Stimulated activated CD4-positive, alpha-beta T cell treated with anti-CD3 and anti-CD28 coated beads, Interleukin-1b, Interleukin-23, amount 100 ng/mL, for 1 hour (primary cell): ENCODE measurements around the gene CREM.
A peak's percentile ranks its signal among the peaks of the same experiment; 100 is the strongest.
"Not testable (repeated sequence)": the region's sequence is repeated elsewhere in the genome, so short reads cannot be mapped to it uniquely, and the experiment has no call there.

Source experiments
- DNase-seq, 2 donors: peaks; one replicate each; pipeline ENCODE4 v3.0.0-alpha.2; 2020; ENCODE audit warnings: low read depth in 2 of 2

The CREM gene

GRCh38 chr10:35126530-35127288 is at the start of gene CREM:
Gene CREM, plus strand, starts transcription at chr10:35126846. Its CDS starts 10,990 bp downstream, at chr10:35137836.
- peak; percentile 100 for DNase-seq

DNA sequence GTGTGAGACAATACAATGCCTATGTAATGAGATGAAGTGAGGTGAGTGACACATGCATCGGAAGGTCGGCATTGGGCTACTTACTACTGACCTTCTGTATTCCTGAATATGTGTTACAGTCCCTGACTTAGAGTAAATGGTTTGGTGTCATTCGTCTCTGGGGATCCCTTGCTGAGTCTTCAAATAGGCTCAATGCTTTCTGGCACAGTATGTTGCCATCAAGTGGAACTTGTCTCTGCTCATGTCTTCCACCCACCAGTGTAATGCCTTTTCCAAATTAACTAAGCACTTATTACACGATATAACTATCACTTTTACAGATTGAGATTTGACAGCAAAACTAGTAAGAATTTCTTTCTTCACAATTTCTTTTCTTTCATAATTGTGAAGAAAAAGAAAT is 47.4 kb upstream of the CREM start:
- DNase-seq, result no peak

- DNase-seq, result no peak
Observed at GRCh38 chr10:35079763-35080162, 46.9 kb upstream of the CREM start.

GRCh38 chr10:35080261-35080660 is 46.4 kb upstream of the CREM start:
- not testable (repeated sequence) for DNase-seq

DNA sequence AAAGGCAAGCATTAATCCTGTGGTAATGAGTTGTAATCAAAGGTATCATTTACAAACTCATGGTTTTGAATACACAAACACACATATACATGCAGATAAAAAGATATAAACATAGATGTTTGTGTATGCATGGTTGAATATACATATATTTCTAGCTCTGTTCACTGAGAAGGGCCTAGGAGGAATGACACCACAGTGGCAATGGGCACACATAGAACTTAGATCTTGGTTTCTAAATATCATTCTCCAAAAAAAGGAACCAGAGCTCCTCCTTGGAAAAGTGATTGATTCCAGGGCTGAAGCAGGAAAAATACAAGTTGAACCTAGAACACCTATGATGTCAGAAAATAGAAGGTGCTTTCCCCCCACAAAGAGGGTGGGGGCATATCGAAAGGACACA is 43.4 kb upstream of the CREM start:
- DNase-seq, result no peak

DNA sequence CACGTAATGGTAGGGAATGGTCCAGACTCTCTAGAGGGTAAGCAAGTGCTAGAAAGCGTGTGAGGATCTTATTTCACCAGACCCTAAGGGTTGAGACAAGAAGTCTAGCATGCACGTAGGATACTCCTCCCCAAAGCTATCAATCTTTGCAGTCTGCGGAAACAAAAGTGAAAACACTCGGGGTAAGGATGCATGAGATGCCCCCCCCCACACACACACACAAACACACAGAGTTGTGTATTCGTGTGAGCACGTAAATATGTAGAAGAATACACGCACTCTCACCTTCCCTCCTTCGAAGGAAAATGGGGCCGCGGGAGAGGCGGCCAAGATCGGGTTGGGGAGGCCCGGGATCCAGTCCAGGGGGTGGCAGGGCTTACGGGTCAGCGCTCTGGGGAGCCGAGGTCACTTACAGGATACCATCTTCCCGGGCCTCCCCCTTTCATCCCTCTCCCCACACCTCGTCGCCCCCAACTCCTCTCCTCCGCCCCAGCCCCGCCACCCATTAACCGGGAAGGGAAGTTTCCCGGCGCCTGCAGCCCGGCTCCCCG is 37.0 kb upstream of the CREM start:
- peak in 1 of 2 donors; percentile 2 for DNase-seq

- DNase-seq, result peak; percentile 78 to 83
Observed at GRCh38 chr10:35090162-35090954, 36.3 kb upstream of the CREM start, which contains the start of gene CUL2. Gene CUL2, minus strand, starts transcription at chr10:35090341. Its CDS starts 19,024 bp downstream, at chr10:35071317.

DNA sequence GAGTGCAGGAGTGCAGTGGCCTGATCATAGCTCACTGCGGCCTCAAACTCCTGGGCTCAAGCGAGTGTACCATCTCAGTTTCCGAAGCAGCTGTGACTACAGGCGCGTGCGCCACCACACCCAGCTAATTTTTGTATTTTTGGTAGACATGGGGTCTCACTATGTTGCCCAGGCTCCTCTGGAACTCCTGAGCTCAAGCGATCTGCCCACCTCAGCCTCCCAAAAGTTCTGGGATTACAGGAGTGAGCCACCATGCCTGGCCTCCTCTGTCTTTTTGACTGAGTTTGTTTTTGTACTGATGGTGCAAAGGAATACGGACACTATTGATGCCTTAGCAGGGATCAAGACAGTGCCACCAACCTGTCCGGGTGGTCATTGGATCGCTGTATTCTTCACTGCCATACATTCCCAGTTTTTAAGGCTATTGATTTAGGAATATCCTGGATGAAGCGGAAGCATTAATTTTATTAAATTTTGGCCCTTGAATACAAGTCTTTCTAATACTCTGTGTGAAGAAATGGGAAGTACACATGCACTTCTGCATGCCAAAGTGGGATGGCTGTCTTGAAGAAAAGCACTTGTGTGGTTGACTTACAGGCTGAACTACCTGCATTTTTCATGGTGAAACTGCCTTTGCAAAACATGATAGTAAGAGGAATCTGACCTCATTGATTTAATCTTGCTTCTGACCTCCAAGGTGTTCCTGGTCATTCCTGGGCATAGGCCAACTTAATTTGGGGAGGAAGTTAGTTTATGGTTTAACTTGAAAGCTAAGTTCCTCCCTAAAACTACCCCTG is 34.5 kb upstream of the CREM start:
- no peak for DNase-seq

DNA sequence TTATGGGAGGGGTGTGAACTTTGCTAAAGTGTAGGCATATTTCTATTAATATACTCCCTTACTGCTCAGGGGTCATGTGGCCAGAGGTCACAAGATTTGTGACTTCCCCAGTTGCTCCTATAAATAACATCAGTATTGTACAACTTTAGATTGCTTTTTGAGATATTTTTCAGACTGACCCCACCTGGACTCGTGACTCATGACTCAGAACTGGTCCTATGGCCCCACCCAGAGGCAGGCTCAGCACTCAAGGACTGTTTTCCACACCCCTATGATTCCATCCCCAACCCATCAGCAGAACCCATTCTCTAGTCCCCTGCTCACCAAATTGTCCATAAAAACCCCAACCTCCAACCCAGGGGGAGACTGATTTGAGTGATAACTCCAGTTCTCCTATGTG is 33.8 kb upstream of the CREM start:
- no peak for DNase-seq

DNA sequence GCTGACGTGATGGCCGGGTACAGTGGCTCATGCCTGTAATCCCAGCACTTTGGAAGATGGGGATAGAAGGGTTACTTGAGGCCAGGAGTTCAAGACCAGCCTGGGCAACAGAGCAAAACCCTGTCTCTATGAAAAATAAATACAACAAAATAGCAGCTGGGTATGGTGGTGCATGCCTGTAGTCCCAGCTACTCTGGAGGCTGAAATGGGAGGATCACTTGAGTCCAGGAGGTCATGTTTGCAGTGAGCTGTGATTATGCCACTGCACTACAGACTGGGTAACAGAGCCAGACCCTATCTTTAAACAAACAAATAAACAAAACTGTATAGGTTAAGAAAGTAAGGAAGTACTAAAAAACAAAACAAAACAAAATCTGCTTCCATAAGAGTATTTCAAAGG is 30.3 kb upstream of the CREM start:
- no peak for DNase-seq

DNA sequence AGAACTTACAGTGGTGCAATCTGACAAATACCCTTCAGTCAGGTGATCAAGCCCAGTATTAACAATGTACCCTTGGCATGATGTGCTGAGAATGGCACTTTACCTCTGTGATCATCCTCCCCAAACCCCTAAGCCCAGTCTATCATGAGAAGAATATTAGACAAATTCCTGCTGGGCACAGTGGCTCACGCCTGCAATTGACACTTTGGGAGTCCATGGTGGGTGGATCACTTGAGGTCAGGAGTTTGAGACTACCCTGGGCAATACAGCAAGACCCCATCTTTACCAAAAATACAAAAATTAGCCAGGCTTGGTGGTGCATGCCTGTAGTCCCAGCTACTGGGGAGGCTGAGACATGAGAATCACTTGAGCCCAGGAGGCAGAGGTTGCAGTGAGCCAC is 29.1 kb upstream of the CREM start:
- DNase-seq, result no peak

GRCh38 chr10:35103882-35104281 is 22.8 kb upstream of the CREM start:
- DNase-seq, result no peak

- no peak for DNase-seq
Observed at GRCh38 chr10:35112571-35112970, 14.1 kb upstream of the CREM start.

- DNase-seq, result no peak
Observed at GRCh38 chr10:35119378-35119777, 7.3 kb upstream of the CREM start.

GRCh38 chr10:35124540-35124939 is 2.1 kb upstream of the CREM start:
- DNase-seq, result no peak

- DNase-seq, result no peak
Observed at GRCh38 chr10:35126062-35126529, 550 bp upstream of the CREM start.

GRCh38 chr10:35127289-35127891 is 744 bp downstream of the CREM start:
- peak in 1 of 2 donors; percentile 29 for DNase-seq

GRCh38 chr10:35129185-35129674 is 2.6 kb downstream of the CREM start:
- DNase-seq, result no peak

DNA sequence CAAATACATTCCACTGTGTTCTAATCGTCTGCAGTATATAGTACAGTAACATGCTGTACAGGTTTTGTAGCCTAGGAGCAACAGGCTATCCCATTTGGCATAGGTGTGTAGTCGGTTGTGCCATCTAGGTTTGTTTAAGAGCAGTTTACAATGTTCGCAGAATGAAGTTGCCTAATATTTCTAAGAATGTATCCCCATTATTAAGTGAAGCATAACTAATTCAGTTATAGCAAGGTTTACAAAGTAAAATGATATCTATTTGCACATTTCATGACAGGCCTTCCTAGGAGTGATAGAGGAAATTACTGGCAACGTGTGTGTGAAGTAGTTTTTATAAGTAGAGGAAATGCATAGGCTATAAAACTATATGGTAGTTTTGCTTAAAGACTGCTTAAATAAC is 4.0 kb downstream of the CREM start:
- DNase-seq, result no peak

GRCh38 chr10:35132727-35133126 is 6.1 kb downstream of the CREM start:
- DNase-seq, result no peak

DNA sequence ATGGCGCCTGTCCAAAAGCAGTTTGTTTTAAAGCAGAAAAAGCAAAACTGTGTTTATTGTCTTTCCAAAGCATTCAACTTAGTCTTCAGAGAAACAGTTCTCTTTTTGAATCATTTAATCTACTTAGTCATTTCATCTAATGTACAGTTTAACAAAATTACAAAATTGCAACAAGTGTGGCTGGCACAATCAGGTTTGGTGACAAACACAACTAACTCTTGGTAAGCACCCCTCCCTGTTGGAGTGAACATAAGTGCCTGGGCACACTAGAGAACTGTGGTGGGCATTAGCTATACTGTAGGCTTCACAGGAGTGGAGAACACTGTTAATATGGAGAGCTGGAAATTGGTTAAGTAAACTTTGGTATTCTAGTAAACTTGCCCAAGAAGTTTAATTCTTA is 6.9 kb downstream of the CREM start:
- no peak for DNase-seq
